Hepatocyte (in vitro differentiated cells): Measurements from ENCODE around the gene NR2C2. TPM values are rescaled to one million over a fixed set of nuclear protein-coding genes. Genes with fewer than 3 reads are reported as not detected.

Source experiments
- DNase-seq: peaks from one replicate; pipeline ENCODE4 v3.0.0-alpha.2; 2016; ENCODE audit warnings: low spot score
- H2AFZ ChIP-seq: fragments of 200-600 bp; sonication (generic); 2 replicates; pipeline ENCODE4 v1.6.0; 2016; ENCODE audit warnings: antibody characterized with exemption, mild to moderate bottlenecking
- H3K27ac ChIP-seq: fragments of 200-600 bp; sonication (generic); 2 replicates; pipeline ENCODE4 v1.5.1; 2016; ENCODE audit warnings: mild to moderate bottlenecking
- H3K27me3 ChIP-seq: fragments of 200-600 bp; sonication (generic); 2 replicates; pipeline ENCODE4 v1.6.1; 2016
- H3K36me3 ChIP-seq: fragments of 200-600 bp; sonication (generic); replicated peaks from 2 replicates; pipeline ENCODE4 v1.5.1; 2016; ENCODE audit warnings: low read depth; ENCODE audit not compliant: insufficient read depth
- H3K4me1 ChIP-seq: fragments of 200-600 bp; sonication (generic); 2 replicates; pipeline ENCODE4 v1.5.1; 2016; ENCODE audit warnings: mild to moderate bottlenecking, moderate library complexity; ENCODE audit not compliant: insufficient read depth
- H3K4me2 ChIP-seq: fragments of 200-600 bp; sonication (generic); 2 replicates; pipeline ENCODE4 v1.6.0; 2016
- H3K4me3 ChIP-seq: fragments of 200-600 bp; sonication (generic); 2 replicates; pipeline ENCODE4 v1.5.1; 2016; ENCODE audit warnings: mild to moderate bottlenecking
- H3K79me2 ChIP-seq: fragments of 200-600 bp; sonication (generic); 2 replicates; pipeline ENCODE4 v1.6.0; 2017; ENCODE audit warnings: mild to moderate bottlenecking
- H3K9me2 ChIP-seq: fragments of 200-600 bp; sonication (generic); replicated peaks from 2 replicates; pipeline ENCODE4 v1.6.0; 2017; ENCODE audit warnings: mild to moderate bottlenecking; ENCODE audit not compliant: insufficient read depth
- H3K9me3 ChIP-seq: fragments of 200-600 bp; sonication (generic); 2 replicates; pipeline ENCODE4 v1.5.1; 2016; ENCODE audit warnings: low read depth, mild to moderate bottlenecking
- H4K20me1 ChIP-seq: fragments of 200-600 bp; sonication (generic); 2 replicates; pipeline ENCODE4 v1.6.0; 2016; ENCODE audit warnings: mild to moderate bottlenecking; ENCODE audit not compliant: insufficient read depth, poor library complexity, severe bottlenecking
- EZH2 ChIP-seq: fragments of 200-600 bp; sonication (generic); IDR thresholded peaks from 2 replicates; pipeline ENCODE4 v1.6.1; 2016; ENCODE audit warnings: antibody characterized with exemption, mild to moderate bottlenecking, borderline replicate concordance
- EZH2phosphoT487 ChIP-seq: fragments of 200-600 bp; sonication (generic); IDR thresholded peaks from one replicate; pipeline ENCODE4 v1.6.1; 2018; ENCODE audit warnings: antibody characterized with exemption, mild to moderate bottlenecking, low read depth, moderate library complexity; ENCODE audit not compliant: unreplicated experiment, severe bottlenecking
- WGBS: methylation state at CpG from one replicate; pipeline ENCODE4 v1.1.6; 2016; ENCODE audit warnings: low lambda C conversion rate; ENCODE audit errors: missing lambda C conversion rate; 5-methylcytosine and 5-hydroxymethylcytosine counted together
- polyA plus RNA-seq: library from polyadenylated mRNA; unstranded; fragments of >200 nt; fragmentation: Nextera tagmentation; extraction: Ambion mirVana; gene quantifications from 2 replicates; pipeline ENCODE4 v1.2.1, GENCODE V29; 2016
- total RNA-seq: library from RNA; depleted of rRNA; stranded (reverse); fragments of >200 nt; gene quantifications from 2 replicates; pipeline ENCODE4 v1.2.3, GENCODE V29; 2014
- TF ChIP-seq, protein P1 (sequence below): fragments of 200-600 bp; sonication (generic); IDR thresholded peaks from 2 replicates; pipeline ENCODE4 v1.5.1; 2016; ENCODE audit warnings: antibody characterized with exemption, mild to moderate bottlenecking; ENCODE audit not compliant: poor library complexity

Gene NR2C2
- total and polyA plus RNA-seq, 2 experiments from 2014 or later: 14.7 to 29.6 TPM

DNA sequence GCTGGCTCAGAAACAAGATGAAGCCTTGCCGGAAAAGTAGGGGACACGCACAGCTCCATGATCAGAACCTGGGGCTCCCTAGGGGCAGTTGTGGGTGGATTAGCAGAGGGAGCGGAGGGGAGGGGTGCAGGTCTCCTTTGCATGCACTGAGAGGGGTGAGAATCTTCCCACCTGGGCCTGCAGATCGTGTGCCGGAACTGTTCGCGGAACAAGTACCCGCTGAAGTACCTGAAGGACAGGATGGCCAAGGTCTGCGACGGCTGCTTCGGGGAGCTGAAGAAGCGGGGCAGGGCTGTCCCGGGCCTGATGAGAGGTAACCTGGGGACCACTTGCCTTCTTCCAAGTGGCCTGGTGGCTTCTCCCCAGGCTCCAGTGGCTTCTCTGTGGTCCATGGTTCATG lies 24.5 kb upstream of the NR2C2 start:
- TF ChIP-seq EZH2: no peak
- TF ChIP-seq, protein P1, sequence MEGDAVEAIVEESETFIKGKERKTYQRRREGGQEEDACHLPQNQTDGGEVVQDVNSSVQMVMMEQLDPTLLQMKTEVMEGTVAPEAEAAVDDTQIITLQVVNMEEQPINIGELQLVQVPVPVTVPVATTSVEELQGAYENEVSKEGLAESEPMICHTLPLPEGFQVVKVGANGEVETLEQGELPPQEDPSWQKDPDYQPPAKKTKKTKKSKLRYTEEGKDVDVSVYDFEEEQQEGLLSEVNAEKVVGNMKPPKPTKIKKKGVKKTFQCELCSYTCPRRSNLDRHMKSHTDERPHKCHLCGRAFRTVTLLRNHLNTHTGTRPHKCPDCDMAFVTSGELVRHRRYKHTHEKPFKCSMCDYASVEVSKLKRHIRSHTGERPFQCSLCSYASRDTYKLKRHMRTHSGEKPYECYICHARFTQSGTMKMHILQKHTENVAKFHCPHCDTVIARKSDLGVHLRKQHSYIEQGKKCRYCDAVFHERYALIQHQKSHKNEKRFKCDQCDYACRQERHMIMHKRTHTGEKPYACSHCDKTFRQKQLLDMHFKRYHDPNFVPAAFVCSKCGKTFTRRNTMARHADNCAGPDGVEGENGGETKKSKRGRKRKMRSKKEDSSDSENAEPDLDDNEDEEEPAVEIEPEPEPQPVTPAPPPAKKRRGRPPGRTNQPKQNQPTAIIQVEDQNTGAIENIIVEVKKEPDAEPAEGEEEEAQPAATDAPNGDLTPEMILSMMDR: no peak
- TF ChIP-seq EZH2phosphoT487: no peak
- no peaks in the 10 kb centered on the region for H3K27me3 ChIP-seq
- no peaks in the 10 kb centered on the region for H3K36me3 ChIP-seq
- H3K4me3 ChIP-seq: no peak overlapping the region
- H3K4me1 ChIP-seq: no peaks in the 10 kb centered on the region
- no peak overlapping the region for H3K4me2 ChIP-seq
- no peak overlapping the region for H2AFZ ChIP-seq
- no peak for DNase-seq
- H3K79me2 ChIP-seq: no peaks in the 10 kb centered on the region
- no peaks in the 10 kb centered on the region for H4K20me1 ChIP-seq
- H3K9me3 ChIP-seq: no peaks in the 10 kb centered on the region
- H3K9me2 ChIP-seq: no peaks in the 10 kb centered on the region
- H3K27ac ChIP-seq: no peak overlapping the region
- WGBS: 96% methylated on average over 13 of the region's 13 CpGs

DNA sequence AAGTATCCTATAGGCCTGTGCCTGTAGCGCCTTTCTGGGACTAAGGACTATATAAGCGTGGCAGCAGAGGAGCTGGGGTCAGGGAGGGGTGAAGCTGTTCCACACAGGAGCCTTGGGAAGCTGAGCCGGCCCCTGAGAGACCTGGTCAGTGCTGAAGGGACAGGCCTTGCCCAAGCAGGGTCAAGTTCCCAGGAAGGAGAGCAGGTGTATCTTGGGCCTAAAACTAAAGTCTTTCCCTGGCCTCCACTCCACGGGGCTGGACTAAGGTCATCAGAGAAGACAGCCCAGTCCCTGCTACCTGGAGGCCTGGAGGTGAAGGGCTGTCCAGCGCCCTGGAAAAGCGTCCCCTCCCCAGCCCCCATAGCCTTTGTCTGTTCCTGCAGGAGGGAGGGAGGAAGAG lies 23.9 kb upstream of the NR2C2 start:
- H3K27me3 ChIP-seq: no peaks in the 10 kb centered on the region
- no peaks in the 10 kb centered on the region for H4K20me1 ChIP-seq
- no peak for DNase-seq
- H3K4me3 ChIP-seq: no peak overlapping the region
- TF ChIP-seq, protein P1: no peak
- no peak for TF ChIP-seq EZH2phosphoT487
- no peak overlapping the region for H2AFZ ChIP-seq
- no peaks in the 10 kb centered on the region for H3K79me2 ChIP-seq
- H3K9me2 ChIP-seq: no peaks in the 10 kb centered on the region
- H3K4me1 ChIP-seq: no peaks in the 10 kb centered on the region
- no peaks in the 10 kb centered on the region for H3K9me3 ChIP-seq
- no peak overlapping the region for H3K27ac ChIP-seq
- no peaks in the 10 kb centered on the region for H3K36me3 ChIP-seq
- 70% methylated on average over 6 of the region's 6 CpGs for WGBS
- H3K4me2 ChIP-seq: no peak overlapping the region

DNA sequence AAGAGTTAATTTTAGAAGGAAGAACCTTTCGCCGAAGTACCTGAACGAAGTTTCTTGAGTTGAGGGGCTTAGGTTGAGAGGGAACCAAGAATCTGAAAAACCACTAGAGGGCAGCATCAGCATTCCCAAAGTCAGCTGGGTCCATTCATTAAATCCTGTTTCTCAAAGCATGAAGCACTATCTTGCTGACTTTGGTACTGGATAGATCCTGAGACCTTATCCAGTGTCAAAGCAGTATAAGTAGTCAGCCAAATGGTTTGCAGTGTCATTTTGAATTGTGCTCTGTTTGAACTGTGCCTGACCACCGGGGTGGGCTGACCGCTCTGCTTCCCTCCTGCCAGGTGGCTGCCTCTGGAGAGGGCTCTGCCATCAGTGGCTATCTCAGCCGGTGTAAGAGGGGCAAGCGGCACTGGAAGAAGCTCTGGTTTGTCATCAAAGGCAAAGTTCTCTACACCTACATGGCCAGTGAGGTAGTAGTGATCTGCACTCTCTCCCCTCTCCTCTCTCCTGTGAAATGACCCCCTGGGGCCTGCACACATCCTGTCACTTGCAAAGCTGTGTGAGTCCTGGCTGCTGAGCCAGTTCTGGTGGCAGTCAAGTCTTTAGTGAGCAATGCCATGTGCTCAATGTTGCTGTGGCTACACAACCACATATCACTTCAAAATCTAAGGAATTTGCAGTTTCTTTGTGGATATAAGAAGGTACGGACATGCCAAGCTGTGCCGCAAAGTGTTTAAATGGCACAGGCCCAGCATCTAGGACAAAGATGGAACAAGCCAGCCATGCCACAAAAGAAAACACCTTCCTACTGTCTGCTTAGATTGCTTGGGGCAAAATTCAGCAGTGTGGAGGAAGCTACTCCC lies 21.4 kb upstream of the NR2C2 start:
- no peaks in the 10 kb centered on the region for H3K9me3 ChIP-seq
- TF ChIP-seq, protein P1: peak; percentile 81
- TF ChIP-seq EZH2: no peak
- H4K20me1 ChIP-seq: no peaks in the 10 kb centered on the region
- no peak overlapping the region for H2AFZ ChIP-seq
- H3K79me2 ChIP-seq: no peaks in the 10 kb centered on the region
- DNase-seq: peak; percentile 83
- WGBS: 65% methylated on average over 9 of the region's 9 CpGs
- H3K27ac ChIP-seq: no peak overlapping the region
- no peak overlapping the region for H3K4me2 ChIP-seq
- H3K4me3 ChIP-seq: no peak overlapping the region
- no peaks in the 10 kb centered on the region for H3K4me1 ChIP-seq
- H3K27me3 ChIP-seq: no peaks in the 10 kb centered on the region
- H3K9me2 ChIP-seq: no peaks in the 10 kb centered on the region
- no peaks in the 10 kb centered on the region for H3K36me3 ChIP-seq
